B cell (primary cell): ENCODE data around the gene ANAPC10. TPM values are rescaled to one million over a fixed set of nuclear protein-coding genes. Genes with fewer than 3 reads are reported as not detected.

Experiments
- ATAC-seq: fragments of 200-7000 bp; cut with Tn5 transposase; one replicate; pipeline ENCODE4 v1.10.0; 2021; ENCODE audit warnings: low read depth, mild to moderate bottlenecking, moderate number of reproducible peaks, moderate library complexity
- CTCF ChIA-PET: fragments of 350-600 bp; sonication (Branson Sonifier 250); formaldehyde crosslinking; loops from one replicate; lab custom pipeline; 2021; ENCODE audit warnings: antibody characterized with exemption, inconsistent platforms; lab: Charles Lee
- POLR2A ChIA-PET: fragments of 350-600 bp; sonication (Branson Sonifier 250); formaldehyde crosslinking; loops from one replicate; lab custom pipeline; 2021; ENCODE audit warnings: antibody characterized with exemption; lab: Charles Lee
- DNase-seq: peaks from one replicate; pipeline ENCODE4 v3.0.0; 2013
- H2AFZ ChIP-seq: 2 replicates; pipeline ENCODE4 v1.6.1; 2012; ENCODE audit warnings: mild to moderate bottlenecking, low read depth, low read length; ENCODE audit not compliant: insufficient read depth, poor library complexity, severe bottlenecking
- H3K27ac ChIP-seq, 2 donors: 1 replicate in 1 of 2; 2 replicates in 1 of 2; pipeline ENCODE4 v1.5.1; 2012 to 2013; ENCODE audit warnings: low read length in 2 of 2, mild to moderate bottlenecking in 2 of 2, moderate library complexity in 1 of 2
- H3K27me3 ChIP-seq, 4 experiments: fragments of 200-600 bp in 1 of 4; sonication (generic) in 1 of 4; replicated peaks in 1 of 4; 1 replicate in 2 of 4; 2 replicates in 2 of 4; pipeline versions ENCODE4 v1.6.1 to v1.7.0; 2013 to 2016; ENCODE audit warnings: low read length in 3 of 4, mild to moderate bottlenecking in 2 of 4, mixed read lengths in 1 of 4, moderate library complexity in 1 of 4; ENCODE audit not compliant: insufficient read depth in 4 of 4, control insufficient read depth in 3 of 4; ENCODE audit errors: control extremely low read depth in 1 of 4
- H3K36me3 ChIP-seq, 2 experiments: replicated peaks in 1 of 2; 1 replicate in 1 of 2; 2 replicates in 1 of 2; pipeline versions ENCODE4 v1.6.1 to v1.7.1; 2013; ENCODE audit warnings: low read length in 1 of 2; ENCODE audit not compliant: insufficient read depth in 2 of 2, control insufficient read depth in 1 of 2; ENCODE audit errors: control extremely low read depth in 1 of 2, extremely low read depth in 1 of 2
- H3K4me1 ChIP-seq, 2 donors: fragments of 200-600 bp in 1 of 2; sonication (generic) in 1 of 2; 1 replicate in 1 of 2; 2 replicates in 1 of 2; pipeline versions ENCODE4 v1.5.1 to v1.6.1; 2013 to 2017; ENCODE audit warnings: low read length in 2 of 2; ENCODE audit not compliant: control insufficient read depth in 2 of 2, insufficient read depth in 2 of 2
- H3K4me2 ChIP-seq: replicated peaks from 2 replicates; pipeline ENCODE3; 2012; ENCODE audit warnings: mild to moderate bottlenecking, low read depth, low read length; ENCODE audit not compliant: poor library complexity, severe bottlenecking
- H3K4me3 ChIP-seq, 5 experiments: fragments of 200-600 bp in 1 of 5; sonication (generic) in 1 of 5; 1 replicate in 3 of 5; 2 replicates in 2 of 5; pipeline versions ENCODE4 v1.5.1 to v1.7.0; 2011 to 2016; ENCODE audit warnings: low read length in 4 of 5, mild to moderate bottlenecking in 4 of 5, low read depth in 2 of 5, control low read depth in 1 of 5, moderate library complexity in 1 of 5; ENCODE audit not compliant: insufficient read depth in 1 of 5; ENCODE audit errors: control extremely low read depth in 1 of 5, extremely low read depth in 1 of 5
- H3K79me2 ChIP-seq: fragments of 200-600 bp; sonication (generic); one replicate; pipeline ENCODE4 v1.6.0; 2016; ENCODE audit warnings: low read length; ENCODE audit not compliant: control insufficient read depth, insufficient read depth
- H3K9ac ChIP-seq: fragments of 200-600 bp; sonication (generic); 2 replicates; pipeline ENCODE4 v1.6.1; 2017; ENCODE audit warnings: mild to moderate bottlenecking, low read length, moderate library complexity
- H3K9me3 ChIP-seq, 3 donors: one replicate each; pipeline versions ENCODE4 v1.6.1 to v1.7.1; 2013; ENCODE audit warnings: low read length in 2 of 3; ENCODE audit not compliant: control insufficient read depth in 2 of 3, insufficient read depth in 1 of 3; ENCODE audit errors: control extremely low read depth in 1 of 3
- H4K20me1 ChIP-seq: 2 replicates; pipeline ENCODE4 v1.6.0; 2012; ENCODE audit warnings: mild to moderate bottlenecking, low read length; ENCODE audit not compliant: insufficient read depth, control insufficient read depth, poor library complexity, severe bottlenecking
- H3K27ac Mint-ChIP-seq: one replicate; pipeline ENCODE4 v1.8.0; 2021; ENCODE audit warnings: mixed read lengths
- H3K27me3 Mint-ChIP-seq: one replicate; pipeline ENCODE4 v1.8.0; 2021; ENCODE audit warnings: mixed read lengths
- H3K4me1 Mint-ChIP-seq: one replicate; pipeline ENCODE4 v1.8.0; 2021; ENCODE audit warnings: mixed read lengths
- H3K4me3 Mint-ChIP-seq: one replicate; pipeline ENCODE4 v1.8.0; 2021; ENCODE audit warnings: mixed read lengths
- H3K9me3 Mint-ChIP-seq: one replicate; pipeline ENCODE4 v1.8.0; 2022; ENCODE audit warnings: mixed read lengths; ENCODE audit not compliant: insufficient read depth
- CTCF ChIP-seq: fragments of 200-600 bp; IDR thresholded peaks from one replicate; pipeline ENCODE4 v1.8.0; 2022; ENCODE audit warnings: antibody characterized with exemption, mild to moderate bottlenecking
- EZH2 ChIP-seq: IDR thresholded peaks from 2 replicates; pipeline ENCODE4 v1.6.1; 2012; ENCODE audit warnings: borderline replicate concordance, low read depth, mild to moderate bottlenecking, moderate library complexity, low read length; ENCODE audit not compliant: insufficient read depth, poor library complexity, severe bottlenecking
- WGBS: methylation state at CpG from one replicate; pipeline ENCODE4 v1.1.5; 2013; ENCODE audit warnings: missing lambda C conversion rate; ENCODE audit not compliant: insufficient coverage; 5-methylcytosine and 5-hydroxymethylcytosine counted together
- intact Hi-C: fragments of 100-400 bp; cut with micrococcal nuclease; formaldehyde crosslinking; loops from one replicate; pipeline ENCODE4 v1.10.0; 2022
- polyA plus RNA-seq: library from polyadenylated mRNA; depleted of rRNA; stranded (reverse); fragments of >200 nt; gene quantifications from 2 replicates; pipeline ENCODE4 v1.2.3, GENCODE V29; 2012
- total RNA-seq, 2 donors: library from RNA; stranded (reverse); fragments of 120-200 nt in 1 of 2; gene quantifications; 1 replicate in 1 of 2; 2 replicates in 1 of 2; pipeline versions ENCODE4 v1.2.3 to v1.2.4, GENCODE V29; 2013 to 2022

ANAPC10 gene
- total and polyA plus RNA-seq, 2 donors (not counting 1 experiment from before 2014, with no cell fraction given): 17.4 to 18.9 TPM

GRCh38 chr4:145041378-145041777 lies 56.6 kb downstream of the ANAPC10 start:
- H3K36me3 ChIP-seq: no peaks in the 10 kb centered on the region
- ATAC-seq (peak; percentile 58), DNase-seq (peak; percentile 50)
- H3K4me2 ChIP-seq: no peak overlapping the region
- Mint-ChIP-seq H3K9me3 (no peaks in the 10 kb centered on the region), H3K27ac (no peak overlapping the region), H3K4me3 (no peak overlapping the region), H3K27me3 (no peaks in the 10 kb centered on the region), H3K4me1 (peaks cover 9% of the 10 kb centered on the region)
- H3K79me2 ChIP-seq: no peaks in the 10 kb centered on the region
- H3K9me3 ChIP-seq: no peaks in the 10 kb centered on the region
- ChIA-PET POLR2A (no interaction called here), CTCF (no interaction called here)
- WGBS: 13% methylated on average over 2 of the region's 3 CpGs
- H3K27ac ChIP-seq: no peak overlapping the region
- H2AFZ ChIP-seq: no peak overlapping the region
- TF ChIP-seq EZH2 (no peak), CTCF (no peak)
- no peaks in the 10 kb centered on the region for H3K27me3 ChIP-seq
- peaks cover 0 to 2% of the 10 kb centered on the region in 2 donors for H3K4me1 ChIP-seq
- intact Hi-C loops: no loop called here
- no peak overlapping the region for H3K4me3 ChIP-seq
- no peaks in the 10 kb centered on the region for H4K20me1 ChIP-seq
- no peak overlapping the region for H3K9ac ChIP-seq

DNA sequence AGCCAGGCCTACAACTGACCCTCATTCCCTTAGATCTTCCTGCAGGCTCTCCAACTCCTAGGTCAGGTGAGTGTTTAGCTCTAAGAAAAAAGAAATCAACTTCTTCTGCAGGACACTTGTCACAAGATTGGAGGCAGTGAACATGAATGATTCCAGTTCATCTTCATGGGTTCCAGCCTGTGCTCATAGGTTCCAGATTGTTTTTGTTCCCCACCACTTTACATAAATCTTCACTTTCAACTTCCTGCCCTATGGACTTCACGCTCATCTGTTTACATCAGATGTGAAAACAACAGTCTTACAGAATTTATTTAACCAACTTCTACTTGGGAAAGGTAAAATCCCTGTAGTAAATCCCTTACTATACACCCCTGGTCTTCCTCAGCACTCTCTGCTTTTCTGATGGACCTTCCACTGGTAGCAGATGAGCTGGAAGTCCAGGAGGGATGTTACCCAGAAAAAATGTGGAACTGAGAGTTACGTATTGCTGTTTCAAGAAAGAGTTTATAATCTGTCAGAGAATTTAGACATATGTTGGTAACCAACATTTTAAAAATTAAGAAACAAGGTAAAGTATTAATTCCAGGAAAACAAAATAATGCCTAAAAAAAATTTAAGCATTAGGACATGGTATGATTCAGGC lies 62.4 kb downstream of the ANAPC10 start:
- no peaks in the 10 kb centered on the region for H4K20me1 ChIP-seq
- no peak overlapping the region for H3K27ac ChIP-seq
- no peaks in the 10 kb centered on the region for H3K27me3 ChIP-seq
- no peak overlapping the region for H3K9ac ChIP-seq
- POLR2A ChIA-PET: no interaction called here
- H3K27ac Mint-ChIP-seq: no peak overlapping the region
- H3K27me3 Mint-ChIP-seq: no peaks in the 10 kb centered on the region
- H3K4me3 ChIP-seq: no peak overlapping the region
- no peak overlapping the region for H2AFZ ChIP-seq
- WGBS: 20% methylated on average over 1 of the region's 2 CpGs
- peaks cover 0 to 5% of the 10 kb centered on the region in 2 donors for H3K4me1 ChIP-seq
- intact Hi-C loops: no loop called here
- H3K4me3 Mint-ChIP-seq: no peak overlapping the region
- H3K4me2 ChIP-seq: no peak overlapping the region
- TF ChIP-seq CTCF: no peak
- no peak for TF ChIP-seq EZH2
- CTCF ChIA-PET: no interaction called here
- peaks cover 0 to 12% of the 10 kb centered on the region in 2 experiments for H3K36me3 ChIP-seq
- H3K9me3 Mint-ChIP-seq: no peaks in the 10 kb centered on the region
- H3K9me3 ChIP-seq: no peaks in the 10 kb centered on the region
- no peak for DNase-seq
- no peak for ATAC-seq
- H3K79me2 ChIP-seq: no peaks in the 10 kb centered on the region
- H3K4me1 Mint-ChIP-seq: peaks cover 8% of the 10 kb centered on the region
